Tibial artery (tissue), 4 donors: ENCODE results near the gene AHDC1.
A peak's percentile ranks its signal among the peaks of the same experiment; 100 is the strongest.

Source experiments
- DNase-seq, 2 donors: peaks; one replicate each; pipeline ENCODE4 v3.0.0-alpha.2; 2019
- H3K27ac ChIP-seq, 2 donors: fragments of 200-600 bp; sonication (generic) in 1 of 2; 1 replicate in 1 of 2; 2 replicates in 1 of 2; pipeline ENCODE4 v1.5.1; 2018 to 2019; ENCODE audit warnings: mild to moderate bottlenecking in 1 of 2
- H3K27me3 ChIP-seq, 2 donors: fragments of 200-600 bp; sonication (generic) in 1 of 2; one replicate each; pipeline versions ENCODE4 v1.5.1 to v1.6.0; 2016 to 2019
- H3K36me3 ChIP-seq, 3 donors: fragments of 200-600 bp; sonication (generic) in 2 of 3; one replicate each; pipeline ENCODE4 v1.5.1; 2016 to 2019; ENCODE audit warnings: mild to moderate bottlenecking in 2 of 3
- H3K4me1 ChIP-seq, 4 donors: fragments of 200-600 bp; sonication (generic) in 2 of 4; 1 replicate in 3 of 4; 2 replicates in 1 of 4; pipeline ENCODE4 v1.5.1; 2016 to 2019
- H3K4me3 ChIP-seq, 2 donors: fragments of 200-600 bp; sonication (generic) in 1 of 2; 1 replicate in 1 of 2; 2 replicates in 1 of 2; pipeline ENCODE4 v1.5.1; 2018 to 2019; ENCODE audit warnings: mild to moderate bottlenecking in 2 of 2
- H3K9me3 ChIP-seq, 3 donors: fragments of 200-600 bp; sonication (generic) in 1 of 3; one replicate each; pipeline ENCODE4 v1.5.1; 2016 to 2019
- intact Hi-C: fragments of 100-400 bp; cut with DNase I; formaldehyde crosslinking; loops from one replicate; pipeline ENCODE4 v1.15.0; 2023; ENCODE audit warnings: low total_unique reads
- TF ChIP-seq, protein P1 (sequence below), 2 experiments: fragments of 200-600 bp in 1 of 2; fragments of 450-650 bp in 1 of 2; IDR thresholded peaks; one replicate each; pipeline ENCODE4 v1.5.1; 2017 to 2019; ENCODE audit warnings: antibody characterized with exemption in 2 of 2, mild to moderate bottlenecking in 1 of 2, moderate library complexity in 1 of 2

AHDC1 gene

GRCh38 chr1:27548858-27549719, 54.9 kb downstream of the AHDC1 start:
- TF ChIP-seq, protein P1, sequence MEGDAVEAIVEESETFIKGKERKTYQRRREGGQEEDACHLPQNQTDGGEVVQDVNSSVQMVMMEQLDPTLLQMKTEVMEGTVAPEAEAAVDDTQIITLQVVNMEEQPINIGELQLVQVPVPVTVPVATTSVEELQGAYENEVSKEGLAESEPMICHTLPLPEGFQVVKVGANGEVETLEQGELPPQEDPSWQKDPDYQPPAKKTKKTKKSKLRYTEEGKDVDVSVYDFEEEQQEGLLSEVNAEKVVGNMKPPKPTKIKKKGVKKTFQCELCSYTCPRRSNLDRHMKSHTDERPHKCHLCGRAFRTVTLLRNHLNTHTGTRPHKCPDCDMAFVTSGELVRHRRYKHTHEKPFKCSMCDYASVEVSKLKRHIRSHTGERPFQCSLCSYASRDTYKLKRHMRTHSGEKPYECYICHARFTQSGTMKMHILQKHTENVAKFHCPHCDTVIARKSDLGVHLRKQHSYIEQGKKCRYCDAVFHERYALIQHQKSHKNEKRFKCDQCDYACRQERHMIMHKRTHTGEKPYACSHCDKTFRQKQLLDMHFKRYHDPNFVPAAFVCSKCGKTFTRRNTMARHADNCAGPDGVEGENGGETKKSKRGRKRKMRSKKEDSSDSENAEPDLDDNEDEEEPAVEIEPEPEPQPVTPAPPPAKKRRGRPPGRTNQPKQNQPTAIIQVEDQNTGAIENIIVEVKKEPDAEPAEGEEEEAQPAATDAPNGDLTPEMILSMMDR (IDR thresholded peaks at IDR 0.05), result no peak
- H3K9me3 ChIP-seq, result no peaks in the 10 kb centered on the region
- peak overlapping the region; percentile 33 to 82 for H3K27ac ChIP-seq
- H3K4me1 ChIP-seq, result peaks cover 0 to 44% (median 38%) of the 10 kb centered on the region in 4 donors
- no peak for DNase-seq
- peaks cover 40 to 73% (median 62%) of the 10 kb centered on the region in 3 donors for H3K36me3 ChIP-seq
- intact Hi-C loops, result no loop called here
- H3K4me3 ChIP-seq, result no peak overlapping the region
- no peaks in the 10 kb centered on the region for H3K27me3 ChIP-seq

DNA sequence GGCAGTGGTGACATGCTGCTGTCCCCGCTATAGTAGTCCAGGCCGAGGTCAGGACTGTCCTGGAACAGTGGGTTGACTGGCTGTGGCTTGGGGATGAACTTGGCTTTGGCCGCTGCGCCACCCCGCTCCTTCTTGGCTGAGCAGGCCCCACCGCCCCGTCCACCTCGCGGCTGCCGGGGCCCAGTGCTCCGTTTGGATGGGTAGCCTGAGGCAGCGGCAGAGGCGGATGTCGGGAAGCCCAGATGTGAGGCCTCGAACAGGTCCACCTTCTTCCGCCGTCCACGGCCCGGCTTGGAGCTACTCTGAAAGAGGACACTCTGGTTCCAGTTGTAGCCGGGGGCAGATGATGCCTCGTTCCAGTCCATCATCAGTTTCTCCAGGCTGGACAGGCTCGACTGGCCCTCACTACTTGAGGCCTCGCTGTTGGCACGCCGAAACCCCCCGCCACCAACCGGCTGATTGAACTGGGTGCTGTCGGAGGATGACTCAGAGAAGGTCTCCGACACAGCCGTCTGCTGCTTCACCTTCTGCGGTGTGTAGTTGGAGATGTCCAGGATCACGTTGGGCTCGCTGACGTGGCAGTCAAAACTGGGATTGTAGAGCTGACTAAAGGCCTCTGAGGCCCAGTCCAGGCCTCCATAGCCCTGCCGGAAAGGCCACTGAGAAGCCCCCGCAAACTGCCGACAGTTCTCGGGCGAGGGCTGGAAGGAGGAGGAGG, 55.6 kb downstream of the AHDC1 start:
- no peak overlapping the region for H3K4me3 ChIP-seq
- H3K9me3 ChIP-seq, result no peaks in the 10 kb centered on the region
- DNase-seq, result no peak
- H3K4me1 ChIP-seq, result peaks cover 0 to 49% (median 41%) of the 10 kb centered on the region in 4 donors
- H3K36me3 ChIP-seq, result peaks cover 40 to 74% (median 62%) of the 10 kb centered on the region in 3 donors
- no peaks in the 10 kb centered on the region for H3K27me3 ChIP-seq
- intact Hi-C loops, result no loop called here
- TF ChIP-seq, protein P1 (IDR thresholded peaks at IDR 0.05), result no peak
- peak overlapping the region; percentile 82 for H3K27ac ChIP-seq

GRCh38 chr1:27547220-27548116, 56.5 kb downstream of the AHDC1 start:
- intact Hi-C loops, result no loop called here
- Histone ChIP-seq H3K9me3 (no peaks in the 10 kb centered on the region), H3K4me1 (peaks cover 0 to 53% (median 49%) of the 10 kb centered on the region in 4 donors), H3K27ac (peak overlapping the region; percentile 82), H3K27me3 (no peaks in the 10 kb centered on the region), H3K4me3 (no peak overlapping the region), H3K36me3 (peaks cover 40 to 67% (median 56%) of the 10 kb centered on the region in 3 donors)
- TF ChIP-seq, protein P1 (IDR thresholded peaks at IDR 0.05), result no peak
- no peak for DNase-seq

DNA sequence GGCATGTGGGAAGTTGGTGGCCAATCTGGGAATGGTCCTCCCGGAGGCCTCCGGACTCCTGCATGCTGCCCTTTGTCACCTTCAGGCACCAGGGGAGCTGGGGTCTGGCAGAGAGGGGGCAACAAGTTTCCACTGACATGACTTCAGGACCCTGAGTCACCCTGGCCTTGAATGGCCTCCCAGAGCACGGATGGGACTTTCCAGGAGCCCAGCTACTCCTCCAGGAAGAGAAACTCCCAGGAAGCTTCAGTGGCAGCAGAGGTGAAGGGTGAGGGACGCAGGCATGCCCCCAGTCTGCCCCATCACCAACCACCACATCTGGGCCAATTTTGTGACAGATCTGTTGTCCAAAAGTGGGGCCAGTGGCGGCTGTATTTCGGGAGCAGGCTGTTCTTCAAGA, 58.1 kb downstream of the AHDC1 start:
- Histone ChIP-seq H3K27ac (peak overlapping the region; percentile 82), H3K27me3 (no peaks in the 10 kb centered on the region), H3K36me3 (peaks cover 36 to 51% (median 40%) of the 10 kb centered on the region in 3 donors), H3K4me1 (peaks cover 0 to 69% (median 62%) of the 10 kb centered on the region in 4 donors), H3K4me3 (no peak overlapping the region), H3K9me3 (no peaks in the 10 kb centered on the region)
- intact Hi-C loops, result no loop called here
- DNase-seq, result no peak
- TF ChIP-seq, protein P1 (IDR thresholded peaks at IDR 0.05), result no peak

GRCh38 chr1:27545271-27545670, 58.7 kb downstream of the AHDC1 start:
- H3K4me1 ChIP-seq, result peaks cover 0 to 75% (median 67%) of the 10 kb centered on the region in 4 donors
- H3K27ac ChIP-seq, result peak overlapping the region; percentile 82
- intact Hi-C loops, result no loop called here
- no peaks in the 10 kb centered on the region for H3K9me3 ChIP-seq
- TF ChIP-seq, protein P1 (IDR thresholded peaks at IDR 0.05), result no peak
- no peaks in the 10 kb centered on the region for H3K27me3 ChIP-seq
- H3K36me3 ChIP-seq, result peaks cover 30 to 45% (median 34%) of the 10 kb centered on the region in 3 donors
- DNase-seq, result peak; percentile 71 to 86
- H3K4me3 ChIP-seq, result no peak overlapping the region
